GM19099 (cell line): Measurements from ENCODE around the gene IL10RA.
A peak's percentile ranks its signal among the peaks of the same experiment; 100 is the strongest.

ENCODE experiments used
- POLR2A ChIP-seq: IDR thresholded peaks from 3 replicates; pipeline ENCODE4 v1.6.1; 2011; ENCODE audit warnings: low read depth; ENCODE audit not compliant: insufficient read length; ENCODE audit errors: extremely low read depth

IL10RA gene

DNA sequence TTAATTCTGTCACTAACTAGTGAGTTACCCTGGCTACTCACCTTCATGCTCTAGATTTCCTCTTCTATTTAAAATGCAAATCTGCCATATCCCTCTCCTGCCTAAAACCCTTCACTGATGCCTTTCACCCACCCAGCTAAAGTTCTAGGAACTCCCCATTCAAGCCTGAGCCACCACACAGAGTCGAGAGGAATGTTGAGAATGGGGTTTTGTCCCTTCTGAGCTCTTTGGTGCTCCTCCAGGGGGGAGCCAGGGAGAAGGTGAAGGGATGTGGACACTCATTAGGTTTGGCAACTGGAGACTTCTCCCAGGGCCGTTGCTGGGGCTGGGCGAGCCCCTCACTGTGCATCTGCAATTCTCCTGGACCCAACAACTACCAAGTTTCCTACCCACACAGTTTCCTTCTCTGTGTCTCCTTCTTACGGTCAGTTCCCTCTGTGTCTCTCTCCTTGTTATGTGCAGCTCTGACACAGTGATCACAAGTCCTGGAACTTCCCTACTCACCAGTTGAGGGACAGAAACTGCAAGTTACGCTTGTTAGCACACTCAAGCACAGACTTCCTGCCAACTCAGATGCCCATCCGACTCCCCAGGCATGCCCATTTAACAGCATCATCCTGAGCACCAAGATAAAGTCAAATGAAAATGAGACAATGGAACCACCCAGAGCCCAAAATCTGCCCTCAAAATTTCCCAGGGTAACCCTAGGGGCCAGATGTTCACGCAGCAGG is 6.5 kb upstream of the IL10RA start:
- no peak for TF ChIP-seq POLR2A

DNA sequence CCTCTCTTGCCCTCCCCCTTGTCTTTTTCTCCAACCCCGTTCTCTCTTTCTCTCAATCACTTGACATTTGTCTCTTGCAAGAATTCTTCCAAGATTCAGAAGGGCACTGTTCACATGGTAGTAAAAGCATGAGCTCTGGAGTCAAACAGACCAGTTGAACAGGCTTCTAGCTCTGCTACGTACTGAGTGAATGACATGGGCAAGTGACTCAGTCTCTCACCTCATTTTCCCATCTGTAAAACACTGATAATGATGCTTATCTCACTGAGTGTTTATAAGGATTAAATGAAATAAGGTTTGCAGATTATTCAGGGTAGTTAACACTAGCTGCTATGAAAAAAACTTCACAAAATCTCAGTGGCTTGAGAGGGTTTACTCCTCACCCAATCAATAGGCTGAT is 5.9 kb upstream of the IL10RA start:
- no peak for TF ChIP-seq POLR2A

DNA sequence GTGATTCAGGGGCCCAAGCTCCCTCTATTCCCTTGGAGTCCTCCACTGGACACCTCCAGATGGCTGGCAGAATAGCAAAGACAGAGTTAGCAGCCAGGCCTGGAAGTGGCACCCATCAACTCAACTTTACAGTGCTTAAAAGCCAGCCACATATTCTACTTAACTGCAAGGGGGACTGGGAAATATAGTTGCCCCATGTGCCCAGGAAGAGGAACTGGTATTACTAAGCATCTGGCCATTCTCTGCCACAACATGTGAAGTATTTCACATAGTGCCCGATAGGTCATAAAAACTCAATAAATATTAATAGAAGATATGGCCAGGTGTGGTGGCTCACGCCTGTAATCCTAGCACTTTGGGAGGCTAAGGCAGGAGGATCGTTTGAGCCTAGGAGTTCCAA is 5.5 kb upstream of the IL10RA start:
- no peak for TF ChIP-seq POLR2A

DNA sequence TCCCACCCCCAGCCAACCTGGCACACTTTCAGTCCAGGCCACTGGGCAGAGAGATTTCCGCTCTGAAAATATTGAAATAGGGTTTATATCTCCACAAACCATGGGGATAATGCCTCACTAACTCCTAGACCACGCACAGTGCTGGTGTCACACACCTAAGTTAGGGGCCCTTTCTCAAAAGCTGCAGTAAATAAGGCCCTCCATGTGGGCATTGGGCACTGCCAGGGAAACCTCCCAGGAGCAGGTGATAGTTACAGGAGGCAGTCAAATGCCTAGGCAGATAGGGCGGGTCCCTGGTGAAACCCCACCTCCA is 3.1 kb upstream of the IL10RA start:
- no peak for TF ChIP-seq POLR2A

DNA sequence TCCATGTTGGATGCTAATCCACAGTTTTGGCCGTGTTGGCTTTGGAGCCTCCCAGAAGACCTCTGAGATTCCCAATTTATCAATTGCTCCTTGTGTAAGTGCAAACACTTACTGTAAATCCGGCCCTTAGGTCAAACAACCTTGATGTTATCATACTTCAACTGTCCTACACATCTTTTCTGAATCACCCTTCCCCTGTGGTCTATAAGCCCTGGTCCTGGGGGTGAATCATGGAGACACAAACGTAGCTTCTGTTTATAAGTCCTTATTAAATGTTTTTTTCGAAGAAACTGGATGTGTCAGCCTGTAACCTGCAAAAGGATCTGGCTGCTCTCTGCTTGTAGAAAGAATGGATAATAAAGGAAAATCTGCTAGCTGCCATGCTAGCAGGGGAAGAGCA is 1.7 kb upstream of the IL10RA start:
- TF ChIP-seq POLR2A = no peak

DNA sequence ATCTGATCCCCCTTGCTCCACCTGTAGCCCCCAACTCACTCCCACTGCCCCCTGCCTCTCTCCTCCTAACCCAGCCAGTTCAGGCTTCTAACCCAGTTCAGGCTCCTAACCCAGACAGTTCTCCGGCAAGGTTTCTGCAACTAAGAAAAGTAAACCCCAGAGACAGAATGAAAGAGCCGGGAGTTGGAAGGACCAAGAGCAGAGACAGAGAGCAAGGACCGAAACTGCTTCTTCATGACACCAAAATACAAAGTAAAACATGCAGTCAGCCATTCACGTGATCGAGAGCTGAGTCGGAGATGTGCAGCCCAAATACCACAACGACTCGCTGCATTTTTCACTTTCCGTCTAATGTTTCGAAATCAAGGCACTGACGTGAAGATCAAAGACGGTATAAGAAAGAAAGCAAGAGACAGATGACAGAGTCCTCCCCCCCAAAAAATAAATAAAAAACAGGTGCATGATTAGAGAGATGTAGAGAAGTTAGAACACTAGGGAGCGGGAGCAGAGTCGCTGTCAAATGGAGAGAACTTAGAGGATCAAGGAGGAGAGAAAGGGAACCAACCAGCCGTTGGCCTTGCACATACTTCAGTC is 884 bp downstream of the IL10RA start:
- peak; percentile 31 for TF ChIP-seq POLR2A

DNA sequence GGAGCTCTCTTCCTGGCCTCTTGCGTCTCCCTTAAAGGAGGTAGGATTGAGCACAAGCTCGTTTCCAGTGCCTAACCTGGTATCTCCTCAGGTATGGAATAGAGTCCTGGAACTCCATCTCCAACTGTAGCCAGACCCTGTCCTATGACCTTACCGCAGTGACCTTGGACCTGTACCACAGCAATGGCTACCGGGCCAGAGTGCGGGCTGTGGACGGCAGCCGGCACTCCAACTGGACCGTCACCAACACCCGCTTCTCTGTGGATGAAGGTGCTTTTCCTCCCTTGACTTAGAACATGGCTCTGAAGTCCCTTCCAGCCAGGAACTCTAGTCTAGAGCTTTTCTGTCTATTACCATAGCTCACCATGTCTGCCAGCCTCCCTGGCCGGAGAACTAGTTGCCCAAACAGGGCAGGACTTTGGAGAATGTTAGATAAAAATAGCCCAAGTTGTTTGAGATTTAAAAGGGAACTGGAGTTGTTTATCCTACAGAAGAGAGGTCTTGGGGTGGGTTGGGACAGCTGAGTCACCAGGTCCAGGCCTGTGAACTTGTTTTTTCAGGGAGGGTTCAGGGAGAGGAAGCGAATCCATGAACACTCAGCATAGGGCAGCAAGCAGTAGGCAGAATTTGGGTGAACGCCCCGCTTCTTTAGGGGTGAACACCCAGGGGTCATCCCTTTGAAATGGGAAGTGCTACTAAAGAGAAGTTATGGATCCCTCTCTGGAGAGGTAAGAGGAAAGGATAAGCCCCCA is 3.3 kb downstream of the IL10RA start:
- no peak for TF ChIP-seq POLR2A

DNA sequence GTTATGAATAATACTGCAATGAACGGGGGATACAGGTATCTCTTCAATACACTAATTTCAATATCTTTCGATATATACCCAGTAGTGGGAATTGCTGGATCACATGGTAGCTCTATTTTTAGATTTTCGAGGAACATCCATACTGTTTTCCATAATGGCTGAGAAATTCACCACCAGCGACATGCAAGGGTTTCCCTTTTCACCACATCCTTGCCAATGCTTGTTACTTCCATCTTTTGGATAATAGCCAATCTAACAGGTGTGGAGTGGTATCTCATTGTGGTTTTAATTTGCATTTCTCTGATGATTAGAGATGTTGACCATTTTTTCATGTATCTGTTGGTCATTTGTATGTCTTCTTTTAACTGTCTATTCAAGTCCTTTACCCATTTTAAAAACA is 5.9 kb downstream of the IL10RA start:
- no peak for TF ChIP-seq POLR2A

DNA sequence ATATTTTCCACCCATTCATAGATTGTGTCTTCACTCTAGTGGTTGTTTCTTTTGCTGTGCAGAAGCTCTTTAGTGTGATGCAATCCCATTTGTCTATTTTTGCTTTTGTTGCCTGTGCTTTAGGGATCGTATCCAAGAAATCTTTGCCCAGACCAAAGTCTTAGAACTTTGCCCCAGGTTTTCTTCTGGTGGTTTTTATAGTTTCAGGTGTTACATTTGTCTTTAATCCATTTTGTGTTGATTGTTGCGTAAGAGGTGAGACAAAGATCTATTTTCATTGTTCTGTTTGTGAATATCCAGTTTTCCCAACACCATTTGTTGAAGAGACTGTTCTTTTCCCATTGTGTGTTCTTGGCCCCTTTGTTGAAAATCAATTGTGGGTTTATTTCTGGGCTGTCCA is 6.4 kb downstream of the IL10RA start:
- no peak for TF ChIP-seq POLR2A

DNA sequence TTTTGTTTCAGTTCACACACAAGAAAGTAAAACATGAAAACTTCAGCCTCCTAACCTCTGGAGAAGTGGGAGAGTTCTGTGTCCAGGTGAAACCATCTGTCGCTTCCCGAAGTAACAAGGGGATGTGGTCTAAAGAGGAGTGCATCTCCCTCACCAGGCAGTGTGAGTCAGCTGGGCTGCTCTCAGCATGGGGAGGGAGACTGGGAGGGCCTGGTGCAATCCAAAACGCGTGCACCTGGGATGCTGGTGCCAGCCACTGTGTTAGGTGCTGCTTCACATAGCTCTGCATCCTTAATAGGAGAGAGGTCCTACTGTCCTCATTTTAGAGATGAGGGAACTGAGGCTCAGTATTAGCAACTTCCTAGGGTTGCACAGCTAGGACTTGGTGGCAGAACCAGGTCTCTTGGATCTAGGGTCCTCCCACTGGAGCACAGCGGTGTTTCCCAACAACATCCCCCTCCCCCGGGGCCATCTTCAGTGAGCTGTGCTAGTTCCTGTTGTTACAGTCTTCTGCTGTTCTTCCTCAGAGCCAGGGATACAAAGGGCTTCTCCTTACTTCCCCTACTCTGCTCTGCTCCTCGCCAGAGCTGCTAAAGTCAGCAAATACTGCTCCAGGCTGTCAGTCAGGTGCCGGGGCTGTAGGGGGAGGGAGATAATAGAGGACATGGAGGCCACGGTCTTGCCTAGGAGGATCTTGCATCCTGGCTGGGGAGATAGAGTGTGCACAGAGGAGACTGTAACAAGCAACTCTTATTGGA is 8.0 kb downstream of the IL10RA start:
- no peak for TF ChIP-seq POLR2A

DNA sequence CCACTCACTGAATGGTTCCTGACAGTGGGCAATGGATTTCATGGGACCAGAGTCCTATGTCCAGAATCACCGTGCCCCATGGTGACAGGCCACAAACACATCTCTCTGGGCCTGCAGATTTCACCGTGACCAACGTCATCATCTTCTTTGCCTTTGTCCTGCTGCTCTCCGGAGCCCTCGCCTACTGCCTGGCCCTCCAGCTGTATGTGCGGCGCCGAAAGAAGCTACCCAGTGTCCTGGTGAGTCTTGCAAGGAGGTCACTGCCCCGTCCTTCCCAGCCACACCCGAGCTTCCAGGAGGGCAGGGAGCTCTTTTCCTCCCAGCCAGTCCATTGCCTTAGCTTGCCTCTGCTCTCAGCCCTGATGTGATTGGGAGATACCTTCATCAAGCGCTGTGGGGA is 9.3 kb downstream of the IL10RA start:
- no peak for TF ChIP-seq POLR2A

DNA sequence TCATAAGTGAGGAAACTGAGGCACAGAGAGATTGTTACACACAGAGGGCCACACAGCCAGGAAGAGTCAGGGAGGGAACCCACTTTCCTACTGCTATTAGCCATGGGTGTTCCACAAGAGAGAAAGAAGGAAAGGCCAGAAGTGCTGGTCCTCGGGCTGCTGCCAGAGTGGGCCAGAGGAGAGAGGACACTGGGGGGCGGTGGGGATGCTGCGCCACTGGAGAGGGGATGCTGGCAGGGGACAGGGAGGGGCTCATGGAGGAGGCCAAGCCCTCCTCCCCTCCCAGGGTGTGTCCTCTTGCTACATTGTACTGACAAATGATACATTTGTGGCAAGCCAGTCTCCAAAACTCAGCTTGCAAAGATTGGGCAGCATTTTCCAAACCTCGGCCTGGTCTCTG is 9.9 kb downstream of the IL10RA start:
- no peak for TF ChIP-seq POLR2A

DNA sequence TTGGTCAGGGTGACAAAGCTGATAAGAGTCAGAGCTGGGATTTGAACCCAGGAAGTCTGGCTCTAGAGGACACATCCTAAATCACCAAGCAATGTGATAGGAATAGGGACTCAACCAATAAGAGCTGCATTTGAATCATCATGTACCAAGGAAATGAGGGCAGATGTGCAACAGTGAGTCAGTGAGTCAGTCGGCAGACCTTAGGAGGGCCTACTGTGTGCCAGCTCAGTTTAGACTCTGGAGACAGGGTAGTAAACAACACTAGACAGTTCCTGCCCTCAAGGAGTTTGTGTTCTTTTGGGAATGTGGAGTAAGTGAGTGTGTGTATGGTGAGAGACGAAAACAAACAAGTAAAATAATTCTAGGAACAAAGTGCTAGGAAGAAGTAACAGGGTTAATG is 11.2 kb downstream of the IL10RA start:
- TF ChIP-seq POLR2A = no peak

DNA sequence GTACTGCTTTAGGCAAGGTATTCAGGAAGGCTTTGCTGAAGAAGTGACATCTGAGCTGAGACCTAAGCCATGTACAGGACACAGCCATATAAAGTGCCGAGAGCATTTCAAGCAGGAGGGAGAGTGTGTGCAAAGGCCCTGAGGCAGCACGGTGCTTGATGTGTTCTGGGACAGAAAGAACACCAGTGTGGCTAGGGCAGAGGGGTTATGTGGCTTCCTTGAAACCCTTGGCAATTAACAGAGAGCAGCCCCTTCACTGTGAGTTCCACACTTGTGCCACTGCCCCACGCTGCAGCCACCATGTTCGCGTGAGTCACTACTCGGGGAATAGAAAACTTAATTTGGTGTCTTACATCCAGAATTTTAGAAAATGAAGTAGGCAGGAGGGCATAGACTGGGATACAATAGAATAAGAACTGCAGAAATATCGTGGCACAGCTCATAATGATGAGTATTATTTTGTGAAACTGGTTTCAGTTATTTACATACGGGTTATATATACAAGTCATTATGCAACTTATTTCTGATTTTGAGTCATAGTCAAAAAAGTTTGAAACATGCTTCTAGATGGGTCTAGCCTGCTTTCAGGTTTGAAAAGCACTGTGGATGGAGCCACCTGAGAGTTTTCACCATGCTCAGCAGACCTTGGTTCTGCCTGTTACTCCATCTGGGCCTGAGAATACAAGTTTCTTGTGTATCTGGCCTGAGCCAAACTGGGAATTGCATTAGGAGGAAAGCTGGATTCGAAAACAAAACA is 11.8 kb downstream of the IL10RA start:
- no peak for TF ChIP-seq POLR2A
